ENCODE results near the gene KCNQ1.

The KCNQ1 gene

DNA sequence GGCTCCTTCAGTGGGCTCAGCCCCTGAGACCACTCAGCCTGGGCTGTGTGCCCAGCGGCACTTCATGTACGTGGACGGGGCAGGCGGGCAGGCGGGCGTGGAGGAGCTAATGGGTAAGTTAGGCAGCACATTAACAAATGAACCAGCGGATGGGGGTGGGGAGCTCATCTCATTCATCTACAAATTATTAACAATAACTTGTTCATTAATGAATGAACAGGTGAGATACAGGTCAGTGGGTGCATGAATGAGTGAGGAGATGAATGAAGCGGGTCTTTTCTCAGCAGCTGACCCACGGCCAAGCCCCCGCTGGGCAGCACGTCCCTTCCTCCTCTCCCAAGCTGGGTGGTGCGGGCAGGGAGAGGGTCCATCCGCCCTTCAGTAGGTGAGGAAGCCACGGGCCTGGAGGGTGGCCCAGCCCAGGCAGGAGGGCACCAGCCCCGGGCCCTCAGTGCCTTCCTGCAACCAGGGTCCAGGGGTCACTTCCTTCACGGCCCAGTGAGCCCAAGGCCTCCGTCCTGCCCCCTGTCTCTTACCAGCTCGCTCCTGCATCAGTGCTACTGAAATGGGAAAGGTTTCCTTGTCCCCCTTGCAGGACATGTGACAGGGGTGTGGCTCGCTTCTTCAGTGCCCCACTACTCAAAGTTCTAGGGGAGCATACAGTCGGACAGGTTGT is 315.5 kb downstream of the KCNQ1 start:
- H3K27me3 ChIP-seq (ENCODE audit: insufficient read depth, low read length), result no peaks in the 10 kb centered on the region
- no peak overlapping the region for H2AFZ ChIP-seq (ENCODE audit: low read depth, low read length)
- no peak overlapping the region for H3K4me3 ChIP-seq (ENCODE audit: low read length)
- no peaks in the 10 kb centered on the region for H3K4me1 ChIP-seq (ENCODE audit: insufficient read depth, low read length)
- no peaks in the 10 kb centered on the region for H3K9me3 ChIP-seq (ENCODE audit: low read length)
- no peaks in the 10 kb centered on the region for H3K36me3 ChIP-seq (ENCODE audit: insufficient read depth, low read length)

DNA sequence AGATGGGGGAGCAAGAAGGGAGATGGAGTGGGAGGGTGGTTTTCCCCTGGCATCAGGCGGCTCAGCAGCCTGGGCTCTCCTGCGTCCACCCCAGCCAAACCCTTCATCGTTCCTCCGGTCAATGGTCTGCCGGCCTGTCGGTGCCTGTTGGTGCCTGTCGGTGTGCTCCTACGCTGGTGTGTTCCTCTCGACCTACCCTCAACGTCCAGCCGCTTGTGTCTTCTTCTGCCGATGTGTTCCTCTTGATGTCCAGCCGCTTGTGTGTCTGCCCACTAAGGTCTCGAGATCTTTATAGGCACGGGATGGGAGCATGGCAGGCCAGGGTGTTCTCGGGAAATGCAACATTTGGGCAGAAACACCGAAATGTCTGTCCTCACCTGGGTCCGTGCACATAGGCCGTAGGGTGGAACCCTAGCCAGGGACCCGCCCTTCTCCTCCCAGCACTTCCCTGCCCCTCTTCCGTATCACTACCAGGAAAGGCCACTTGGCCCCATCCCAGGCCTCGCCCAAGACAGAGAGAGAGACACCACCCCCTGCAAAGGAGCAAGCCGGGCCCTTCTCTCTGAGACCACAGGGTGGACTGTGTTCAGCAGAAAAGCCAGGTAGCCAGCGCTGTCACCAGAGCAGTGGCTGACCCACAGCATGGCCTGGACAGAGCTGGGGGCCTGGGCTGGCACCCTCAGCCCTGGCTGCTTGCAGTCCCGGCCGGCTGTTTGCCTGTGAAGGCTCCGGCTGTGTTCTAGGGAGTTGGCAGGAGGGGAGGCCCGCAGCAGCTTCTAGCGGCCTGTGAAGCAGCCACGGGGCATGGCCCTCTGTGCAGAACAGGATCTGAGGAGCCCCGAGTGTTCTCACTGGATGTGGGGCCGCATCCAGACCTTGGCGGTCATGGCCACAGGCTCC is 316.6 kb downstream of the KCNQ1 start:
- Histone ChIP-seq H3K4me1 (ENCODE audit: insufficient read depth, low read length) (no peaks in the 10 kb centered on the region), H3K9me3 (ENCODE audit: low read length) (no peaks in the 10 kb centered on the region), H3K36me3 (ENCODE audit: insufficient read depth, low read length) (no peaks in the 10 kb centered on the region), H3K27me3 (ENCODE audit: insufficient read depth, low read length) (no peaks in the 10 kb centered on the region), H3K4me3 (ENCODE audit: low read length) (no peak overlapping the region), H2AFZ (ENCODE audit: low read depth, low read length) (no peak overlapping the region)

DNA sequence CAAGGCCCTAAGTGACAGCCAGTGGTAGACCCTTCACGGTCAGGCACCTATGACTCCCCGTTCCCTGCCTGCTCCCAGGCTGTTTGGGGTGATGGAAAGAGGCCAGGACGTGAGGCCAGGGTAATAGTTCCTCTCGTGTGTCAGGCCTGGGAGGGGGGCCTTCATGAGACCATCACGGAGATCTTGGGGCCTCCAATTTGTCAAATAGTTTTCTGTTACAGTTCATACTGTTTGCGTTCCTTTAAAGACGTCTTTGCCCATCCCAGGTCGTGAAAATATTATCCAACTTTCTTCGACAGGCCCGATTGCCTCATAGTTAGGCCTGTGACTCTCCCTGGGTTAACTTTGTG is 317.2 kb downstream of the KCNQ1 start:
- Histone ChIP-seq H2AFZ (ENCODE audit: low read depth, low read length) (no peak overlapping the region), H3K36me3 (ENCODE audit: insufficient read depth, low read length) (no peaks in the 10 kb centered on the region), H3K4me3 (ENCODE audit: low read length) (no peak overlapping the region), H3K9me3 (ENCODE audit: low read length) (no peaks in the 10 kb centered on the region), H3K27me3 (ENCODE audit: insufficient read depth, low read length) (no peaks in the 10 kb centered on the region), H3K4me1 (ENCODE audit: insufficient read depth, low read length) (no peaks in the 10 kb centered on the region)

DNA sequence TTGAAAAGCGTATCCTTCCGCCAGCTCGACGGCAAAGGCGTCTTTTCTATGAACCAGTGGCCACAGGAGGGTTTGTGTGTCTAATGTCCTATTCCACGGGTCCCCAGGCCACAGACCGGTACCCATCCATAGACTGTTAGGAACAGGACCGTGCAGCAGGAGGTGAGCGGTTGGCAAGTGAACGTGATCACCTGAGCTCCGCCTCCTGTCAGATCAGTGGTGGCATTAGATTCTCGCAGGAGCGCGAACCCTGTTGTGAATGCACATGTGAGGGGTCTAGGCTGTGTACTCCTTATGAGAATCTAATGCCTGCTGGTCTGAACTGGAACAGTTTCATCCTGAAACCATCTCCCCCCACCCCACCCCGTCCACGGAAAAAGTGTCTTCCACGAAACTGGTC is 317.6 kb downstream of the KCNQ1 start:
- H3K4me1 ChIP-seq (ENCODE audit: insufficient read depth, low read length), result no peaks in the 10 kb centered on the region
- no peaks in the 10 kb centered on the region for H3K36me3 ChIP-seq (ENCODE audit: insufficient read depth, low read length)
- no peak overlapping the region for H3K4me3 ChIP-seq (ENCODE audit: low read length)
- H3K9me3 ChIP-seq (ENCODE audit: low read length), result no peaks in the 10 kb centered on the region
- no peak overlapping the region for H2AFZ ChIP-seq (ENCODE audit: low read depth, low read length)
- no peaks in the 10 kb centered on the region for H3K27me3 ChIP-seq (ENCODE audit: insufficient read depth, low read length)

DNA sequence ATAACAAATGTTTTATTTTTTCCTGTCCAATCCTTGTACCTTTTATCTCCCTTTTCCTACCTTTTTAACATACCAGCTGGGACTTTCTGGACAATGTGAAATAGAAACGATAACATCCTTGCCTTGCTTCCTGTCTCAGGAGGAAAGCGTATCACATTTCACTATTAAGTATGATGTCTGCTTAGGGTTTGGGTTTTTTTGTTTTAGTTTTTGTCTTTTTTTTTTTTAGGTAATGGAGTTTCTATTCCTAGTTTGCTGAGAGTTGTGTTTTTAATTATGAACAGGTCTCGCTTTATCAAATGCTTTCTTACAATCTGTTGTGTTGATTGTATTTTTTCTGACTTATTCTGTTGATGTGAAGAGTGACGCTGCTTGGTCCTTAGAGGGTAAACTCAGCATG is 319.2 kb downstream of the KCNQ1 start:
- H3K4me3 ChIP-seq (ENCODE audit: low read length), result no peak overlapping the region
- no peak overlapping the region for H2AFZ ChIP-seq (ENCODE audit: low read depth, low read length)
- H3K4me1 ChIP-seq (ENCODE audit: insufficient read depth, low read length), result no peaks in the 10 kb centered on the region
- H3K27me3 ChIP-seq (ENCODE audit: insufficient read depth, low read length), result no peaks in the 10 kb centered on the region
- no peaks in the 10 kb centered on the region for H3K36me3 ChIP-seq (ENCODE audit: insufficient read depth, low read length)
- no peaks in the 10 kb centered on the region for H3K9me3 ChIP-seq (ENCODE audit: low read length)

DNA sequence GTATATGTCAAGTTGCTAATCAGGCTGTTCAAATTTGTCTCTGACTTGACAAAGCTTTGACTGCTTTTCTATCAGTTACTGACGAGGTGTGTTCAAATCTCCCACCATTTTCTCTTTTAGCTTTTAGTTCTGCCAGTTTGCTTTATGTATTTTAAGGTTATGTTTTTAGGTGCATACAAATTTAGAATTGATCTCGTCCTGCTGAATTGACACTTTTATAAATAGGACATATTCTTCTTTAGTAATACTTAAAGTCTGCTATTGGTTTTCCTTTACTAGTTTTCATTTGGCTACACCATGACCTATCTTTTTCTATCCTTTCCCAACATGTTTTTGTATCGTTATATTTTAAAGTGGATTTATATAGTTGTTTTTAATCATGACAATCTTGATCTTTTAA is 320.7 kb downstream of the KCNQ1 start:
- no peaks in the 10 kb centered on the region for H3K36me3 ChIP-seq (ENCODE audit: insufficient read depth, low read length)
- H3K9me3 ChIP-seq (ENCODE audit: low read length), result no peaks in the 10 kb centered on the region
- H3K4me3 ChIP-seq (ENCODE audit: low read length), result no peak overlapping the region
- no peaks in the 10 kb centered on the region for H3K4me1 ChIP-seq (ENCODE audit: insufficient read depth, low read length)
- peaks cover 2% of the 10 kb centered on the region for H3K27me3 ChIP-seq (ENCODE audit: insufficient read depth, low read length)
- no peak overlapping the region for H2AFZ ChIP-seq (ENCODE audit: low read depth, low read length)

DNA sequence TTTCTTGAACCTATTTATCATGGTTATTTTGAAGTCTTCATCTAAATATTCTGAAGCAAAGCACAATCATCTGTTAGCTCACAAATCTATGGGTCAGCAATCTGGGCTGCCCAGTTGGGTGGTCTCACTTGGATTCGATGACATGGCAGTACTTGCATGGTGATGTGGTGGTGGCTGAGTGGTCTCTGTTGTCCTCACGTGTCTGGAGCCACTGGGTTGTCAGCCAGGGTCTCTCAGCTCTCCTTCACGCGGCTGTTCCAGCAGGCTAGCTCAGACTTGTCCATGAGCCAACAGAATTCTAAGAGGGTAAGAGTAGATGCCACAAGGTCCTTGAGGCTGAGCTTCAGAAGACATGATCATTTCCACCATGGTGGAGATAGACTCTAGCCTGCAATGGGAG is 321.4 kb downstream of the KCNQ1 start:
- H3K9me3 ChIP-seq (ENCODE audit: low read length), result no peaks in the 10 kb centered on the region
- peaks cover 3% of the 10 kb centered on the region for H3K27me3 ChIP-seq (ENCODE audit: insufficient read depth, low read length)
- no peak overlapping the region for H2AFZ ChIP-seq (ENCODE audit: low read depth, low read length)
- no peak overlapping the region for H3K4me3 ChIP-seq (ENCODE audit: low read length)
- H3K4me1 ChIP-seq (ENCODE audit: insufficient read depth, low read length), result no peaks in the 10 kb centered on the region
- H3K36me3 ChIP-seq (ENCODE audit: insufficient read depth, low read length), result no peaks in the 10 kb centered on the region

DNA sequence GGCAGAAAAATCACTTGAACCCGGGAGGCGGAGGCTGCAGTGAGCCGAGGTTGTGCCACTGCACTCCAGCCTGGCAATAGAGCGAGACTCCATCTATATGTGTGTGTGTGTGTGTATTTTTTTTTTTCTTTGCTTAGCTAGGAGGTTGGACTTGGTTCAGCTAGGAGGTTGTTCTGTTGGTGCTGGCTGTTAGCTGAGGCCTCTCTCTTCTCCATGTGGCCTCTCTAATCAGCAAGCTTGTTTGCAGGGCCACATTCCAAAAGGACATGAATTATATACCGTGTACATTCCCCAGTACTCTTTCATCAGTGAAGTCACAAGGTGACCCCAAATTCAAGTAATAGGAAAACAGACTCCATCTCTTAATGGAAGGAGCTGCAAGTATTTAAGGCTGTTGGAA is 322.3 kb downstream of the KCNQ1 start:
- Histone ChIP-seq H3K4me3 (ENCODE audit: low read length) (no peak overlapping the region), H3K36me3 (ENCODE audit: insufficient read depth, low read length) (no peaks in the 10 kb centered on the region), H3K9me3 (ENCODE audit: low read length) (no peaks in the 10 kb centered on the region), H3K27me3 (ENCODE audit: insufficient read depth, low read length) (peaks cover 8% of the 10 kb centered on the region), H3K4me1 (ENCODE audit: insufficient read depth, low read length) (no peaks in the 10 kb centered on the region), H2AFZ (ENCODE audit: low read depth, low read length) (no peak overlapping the region)

DNA sequence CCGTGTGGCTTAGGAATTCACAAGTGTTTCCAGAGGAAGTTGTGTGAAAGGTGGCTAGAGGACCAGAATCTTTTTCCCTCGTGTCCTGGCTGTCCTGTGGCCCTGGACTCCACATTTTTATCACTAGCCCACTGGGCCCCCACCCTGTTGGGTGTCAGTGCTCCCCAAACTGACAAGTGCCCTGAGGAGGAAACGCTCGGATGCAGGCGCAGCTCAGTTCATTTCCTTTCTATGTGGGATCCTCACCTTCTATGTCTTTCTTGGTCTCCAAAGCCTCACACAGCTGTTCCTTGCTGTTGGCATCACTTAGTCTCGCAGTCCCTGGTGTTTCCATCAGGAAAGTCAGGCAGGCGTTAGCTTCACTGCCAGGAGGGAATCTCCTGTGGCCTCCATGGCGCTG is 323.0 kb downstream of the KCNQ1 start:
- Histone ChIP-seq H3K27me3 (ENCODE audit: insufficient read depth, low read length) (peaks cover 15% of the 10 kb centered on the region), H3K4me3 (ENCODE audit: low read length) (no peak overlapping the region)

DNA sequence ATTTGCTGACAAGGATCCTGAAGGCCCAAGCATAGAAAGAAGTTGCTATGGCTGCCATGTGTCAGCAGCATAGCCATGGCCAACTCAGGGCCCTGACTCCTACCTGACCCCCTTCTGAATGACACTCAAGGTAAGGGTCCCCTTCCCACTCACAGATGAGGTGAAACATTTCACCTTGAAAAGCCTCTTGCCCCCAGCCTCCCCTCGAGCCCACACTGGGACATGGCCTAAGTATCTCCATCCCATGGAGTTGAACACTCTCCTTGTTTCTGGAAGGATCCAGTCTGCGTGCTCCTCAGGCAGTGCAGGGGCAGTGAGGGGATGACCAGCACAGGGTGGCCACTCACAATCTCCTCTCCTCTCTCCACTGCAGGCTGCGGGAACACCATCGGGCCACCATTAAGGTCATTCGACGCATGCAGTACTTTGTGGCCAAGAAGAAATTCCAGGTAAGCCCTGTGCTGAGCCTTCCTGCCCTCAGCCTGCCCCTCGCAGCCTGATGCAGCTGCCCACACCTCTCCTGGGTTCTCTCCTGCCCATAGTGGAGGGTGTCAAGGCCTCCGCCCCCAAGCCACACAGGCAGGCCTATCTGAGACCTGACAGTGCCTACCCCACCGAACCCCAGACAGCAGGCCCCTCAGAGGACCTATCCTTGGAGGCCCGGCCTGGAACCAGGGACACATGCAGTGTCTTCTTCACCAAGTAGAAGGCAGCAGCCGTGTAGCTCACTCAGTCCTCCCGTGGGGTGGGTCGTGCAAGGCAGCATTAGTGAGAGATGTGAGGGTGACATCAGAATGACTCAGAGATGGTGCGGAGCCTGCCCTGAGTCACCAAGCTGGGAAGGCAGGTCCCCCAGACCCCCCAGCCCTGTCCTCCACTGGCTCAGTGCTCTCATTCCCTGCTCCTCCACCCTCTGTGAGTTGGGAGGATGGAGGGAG is 323.9 kb downstream of the KCNQ1 start:
- H3K9me3 ChIP-seq (ENCODE audit: low read length), result no peaks in the 10 kb centered on the region
- H3K4me3 ChIP-seq (ENCODE audit: low read length), result no peak overlapping the region
- no peaks in the 10 kb centered on the region for H3K36me3 ChIP-seq (ENCODE audit: insufficient read depth, low read length)
- no peak overlapping the region for H2AFZ ChIP-seq (ENCODE audit: low read depth, low read length)
- H3K27me3 ChIP-seq (ENCODE audit: insufficient read depth, low read length), result peaks cover 15% of the 10 kb centered on the region
- no peaks in the 10 kb centered on the region for H3K4me1 ChIP-seq (ENCODE audit: insufficient read depth, low read length)

More for the DNA sequence above, 323.0 kb downstream of the KCNQ1 start:
- Histone ChIP-seq H3K36me3 (ENCODE audit: insufficient read depth, low read length) (no peaks in the 10 kb centered on the region), H3K9me3 (ENCODE audit: low read length) (no peaks in the 10 kb centered on the region), H2AFZ (ENCODE audit: low read depth, low read length) (no peak overlapping the region), H3K4me1 (ENCODE audit: insufficient read depth, low read length) (no peaks in the 10 kb centered on the region)

DNA sequence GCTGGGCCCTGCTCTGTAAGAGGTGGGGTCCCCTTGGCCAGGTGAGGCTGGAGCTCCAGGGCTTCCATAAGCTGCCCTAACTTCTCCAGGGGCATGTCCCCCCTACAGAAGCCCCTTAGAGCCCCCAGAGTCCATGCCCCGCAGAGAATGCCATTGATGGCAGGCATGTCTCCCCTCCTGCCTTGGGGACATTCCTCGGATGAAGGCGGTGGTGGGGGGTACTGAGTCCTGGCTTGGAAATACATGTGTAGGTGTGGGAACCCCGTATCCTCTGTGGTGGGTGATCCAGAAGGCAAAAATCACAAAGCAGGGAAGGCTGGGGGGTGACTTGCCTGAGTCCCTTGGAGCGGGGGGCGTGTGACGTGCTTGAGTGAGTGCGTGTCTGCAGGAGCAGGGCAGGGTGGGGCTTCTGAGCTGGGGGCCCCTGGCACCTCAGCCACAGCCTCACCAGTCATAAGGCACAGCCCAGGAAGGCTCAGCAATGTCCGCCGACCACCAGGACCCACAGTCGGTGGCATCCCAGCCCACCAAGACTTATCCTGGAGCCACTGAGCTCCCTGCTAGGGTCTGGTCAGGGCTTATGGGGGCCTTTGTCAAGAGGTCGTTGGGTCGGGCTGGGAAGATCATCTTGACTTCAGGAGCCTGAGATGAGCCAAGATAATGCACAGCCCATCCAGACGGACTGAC is 324.7 kb downstream of the KCNQ1 start:
- H3K4me3 ChIP-seq (ENCODE audit: low read length), result no peak overlapping the region
- no peaks in the 10 kb centered on the region for H3K9me3 ChIP-seq (ENCODE audit: low read length)
- no peaks in the 10 kb centered on the region for H3K4me1 ChIP-seq (ENCODE audit: insufficient read depth, low read length)
- no peak overlapping the region for H2AFZ ChIP-seq (ENCODE audit: low read depth, low read length)
- H3K36me3 ChIP-seq (ENCODE audit: insufficient read depth, low read length), result no peaks in the 10 kb centered on the region
- H3K27me3 ChIP-seq (ENCODE audit: insufficient read depth, low read length), result peaks cover 16% of the 10 kb centered on the region

DNA sequence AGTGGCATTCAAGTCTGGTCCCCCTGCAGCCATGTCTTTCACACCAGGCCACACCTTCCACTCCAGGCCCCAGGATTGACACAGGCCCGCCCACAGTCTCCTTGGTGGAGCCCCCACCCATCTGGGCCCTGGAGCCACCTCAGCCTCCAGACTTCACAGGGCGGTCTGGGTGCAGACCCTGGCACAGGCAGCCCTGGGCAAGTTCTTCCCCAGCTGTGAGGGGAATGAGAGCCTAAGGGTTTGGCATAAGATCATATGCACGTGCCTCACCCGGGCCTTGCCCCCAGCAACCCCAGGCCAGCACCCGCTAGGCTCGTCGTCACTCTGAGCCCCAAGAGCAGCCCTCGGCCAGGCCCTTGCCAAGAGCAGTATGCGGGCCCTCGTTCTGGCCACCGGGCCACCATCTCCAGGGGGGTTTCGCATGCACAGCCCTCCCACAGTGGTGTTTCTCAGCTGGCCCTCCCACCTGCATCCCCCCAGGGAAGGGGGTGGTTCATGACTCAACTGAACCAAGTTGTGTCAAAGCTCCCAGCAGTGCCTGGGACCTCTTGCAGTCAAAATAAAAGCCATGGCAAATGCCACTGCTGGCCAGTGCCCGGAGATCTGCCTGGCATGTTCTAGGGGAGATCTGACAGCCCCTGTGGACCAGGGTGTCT is 325.4 kb downstream of the KCNQ1 start:
- no peaks in the 10 kb centered on the region for H3K36me3 ChIP-seq (ENCODE audit: insufficient read depth, low read length)
- H3K4me3 ChIP-seq (ENCODE audit: low read length), result no peak overlapping the region
- no peaks in the 10 kb centered on the region for H3K9me3 ChIP-seq (ENCODE audit: low read length)
- no peak overlapping the region for H2AFZ ChIP-seq (ENCODE audit: low read depth, low read length)
- peaks cover 19% of the 10 kb centered on the region for H3K27me3 ChIP-seq (ENCODE audit: insufficient read depth, low read length)
- H3K4me1 ChIP-seq (ENCODE audit: insufficient read depth, low read length), result no peaks in the 10 kb centered on the region
